Mucosa of stomach (tissue), 1 donor: ENCODE measurements around the gene LRRC36.
"Not testable (repeated sequence)": the region's sequence is repeated elsewhere in the genome, so short reads cannot be mapped to it uniquely, and the experiment has no call there.

Experiments
- H3K27me3 ChIP-seq: one replicate; pipeline ENCODE4 v1.7.0; 2013; ENCODE audit warnings: mild to moderate bottlenecking, low read length; ENCODE audit not compliant: control insufficient read depth, insufficient read depth
- H3K36me3 ChIP-seq: one replicate; pipeline ENCODE4 v1.7.0; 2013; ENCODE audit warnings: low read length; ENCODE audit not compliant: control insufficient read depth, insufficient read depth
- H3K4me1 ChIP-seq: one replicate; pipeline ENCODE4 v1.7.0; 2013; ENCODE audit warnings: mild to moderate bottlenecking, low read length; ENCODE audit not compliant: control insufficient read depth, insufficient read depth
- H3K4me3 ChIP-seq: one replicate; pipeline ENCODE4 v1.7.0; 2013; ENCODE audit warnings: low read length
- H3K9ac ChIP-seq: one replicate; pipeline ENCODE4 v1.7.0; 2013; ENCODE audit warnings: mild to moderate bottlenecking, low read length, moderate library complexity
- H3K9me3 ChIP-seq: one replicate; pipeline ENCODE4 v1.7.0; 2013; ENCODE audit warnings: mild to moderate bottlenecking, low read length, moderate library complexity; ENCODE audit not compliant: control insufficient read depth
- donor health status: Pancreatic carcinoma.

LRRC36 gene

GRCh38 chr16:67333315-67333714, 6.7 kb downstream of the LRRC36 start:
- H3K27me3 ChIP-seq = no peaks in the 10 kb centered on the region
- H3K9me3 ChIP-seq = no peaks in the 10 kb centered on the region
- no peaks in the 10 kb centered on the region for H3K36me3 ChIP-seq
- H3K9ac ChIP-seq = no peak overlapping the region
- H3K4me1 ChIP-seq = no peaks in the 10 kb centered on the region
- no peak overlapping the region for H3K4me3 ChIP-seq

- no peaks in the 10 kb centered on the region for H3K4me1 ChIP-seq
- no peaks in the 10 kb centered on the region for H3K9me3 ChIP-seq
- no peaks in the 10 kb centered on the region for H3K36me3 ChIP-seq
- no peaks in the 10 kb centered on the region for H3K27me3 ChIP-seq
- H3K9ac ChIP-seq = no peak overlapping the region
- no peak overlapping the region for H3K4me3 ChIP-seq
Observed at GRCh38 chr16:67336116-67336515, 9.5 kb downstream of the LRRC36 start.

GRCh38 chr16:67336648-67337047, 10.0 kb downstream of the LRRC36 start:
- no peak overlapping the region for H3K9ac ChIP-seq
- no peaks in the 10 kb centered on the region for H3K4me1 ChIP-seq
- H3K4me3 ChIP-seq = no peak overlapping the region
- H3K9me3 ChIP-seq = no peaks in the 10 kb centered on the region
- no peaks in the 10 kb centered on the region for H3K36me3 ChIP-seq
- H3K27me3 ChIP-seq = no peaks in the 10 kb centered on the region

- Histone ChIP-seq H3K9ac (no peak overlapping the region), H3K9me3 (no peaks in the 10 kb centered on the region), H3K36me3 (no peaks in the 10 kb centered on the region), H3K4me3 (no peak overlapping the region), H3K27me3 (no peaks in the 10 kb centered on the region), H3K4me1 (no peaks in the 10 kb centered on the region)
Observed at GRCh38 chr16:67339453-67339852, 12.8 kb downstream of the LRRC36 start.

- H3K36me3 ChIP-seq = no peaks in the 10 kb centered on the region
- H3K4me3 ChIP-seq = no peak overlapping the region
- no peaks in the 10 kb centered on the region for H3K27me3 ChIP-seq
- H3K4me1 ChIP-seq = peaks cover 7% of the 10 kb centered on the region
- H3K9ac ChIP-seq = no peak overlapping the region
- no peaks in the 10 kb centered on the region for H3K9me3 ChIP-seq
Observed at GRCh38 chr16:67341250-67341649, 14.6 kb downstream of the LRRC36 start.

DNA sequence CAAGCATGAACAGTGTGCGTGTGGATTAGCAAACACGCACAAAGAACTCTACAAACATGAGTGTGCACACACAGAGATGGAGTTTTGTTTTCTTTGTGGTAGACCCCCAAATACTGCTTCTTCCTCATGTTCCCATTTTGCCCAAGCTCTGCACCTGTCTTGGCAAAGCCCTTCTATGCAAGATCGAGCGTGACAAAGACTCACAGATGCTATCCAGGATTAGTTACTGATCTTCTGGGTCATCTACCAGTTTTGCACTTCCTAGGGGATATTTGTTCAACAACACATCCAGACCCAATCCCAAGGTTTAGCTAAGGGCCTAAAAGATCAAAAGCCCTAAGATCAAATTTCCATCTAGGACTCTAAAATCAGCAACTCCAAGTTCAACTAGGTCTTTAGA, 16.0 kb downstream of the LRRC36 start:
- Histone ChIP-seq H3K9ac (no peak overlapping the region), H3K27me3 (no peaks in the 10 kb centered on the region), H3K9me3 (no peaks in the 10 kb centered on the region), H3K36me3 (no peaks in the 10 kb centered on the region), H3K4me1 (peaks cover 12% of the 10 kb centered on the region), H3K4me3 (no peak overlapping the region)

- Histone ChIP-seq H3K4me3 (no peak overlapping the region), H3K27me3 (no peaks in the 10 kb centered on the region), H3K4me1 (peaks cover 12% of the 10 kb centered on the region), H3K9ac (no peak overlapping the region), H3K9me3 (no peaks in the 10 kb centered on the region), H3K36me3 (no peaks in the 10 kb centered on the region)
Observed at GRCh38 chr16:67345401-67345800, 18.8 kb downstream of the LRRC36 start.

DNA sequence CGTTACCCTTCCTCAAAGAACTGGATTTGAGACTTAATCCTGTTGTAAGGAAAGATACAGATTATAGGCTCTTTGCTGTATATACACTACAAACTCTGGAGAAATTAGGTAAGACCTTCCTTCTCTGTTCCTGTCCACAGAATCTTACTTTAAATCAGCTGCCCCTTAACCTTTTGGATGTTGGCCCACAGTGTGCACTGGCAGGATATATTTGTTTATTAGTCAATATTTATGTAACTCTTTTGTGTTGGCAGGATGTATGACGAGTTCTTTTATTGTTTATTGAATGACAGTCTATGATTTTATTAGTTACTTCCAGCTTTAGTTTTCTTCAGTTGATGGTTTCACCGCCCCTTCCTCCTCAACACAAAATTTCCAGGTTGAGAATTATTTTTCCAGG, 19.7 kb downstream of the LRRC36 start:
- H3K36me3 ChIP-seq = no peaks in the 10 kb centered on the region
- no peaks in the 10 kb centered on the region for H3K27me3 ChIP-seq
- no peaks in the 10 kb centered on the region for H3K9me3 ChIP-seq
- no peak overlapping the region for H3K4me3 ChIP-seq
- peaks cover 12% of the 10 kb centered on the region for H3K4me1 ChIP-seq
- H3K9ac ChIP-seq = no peak overlapping the region

DNA sequence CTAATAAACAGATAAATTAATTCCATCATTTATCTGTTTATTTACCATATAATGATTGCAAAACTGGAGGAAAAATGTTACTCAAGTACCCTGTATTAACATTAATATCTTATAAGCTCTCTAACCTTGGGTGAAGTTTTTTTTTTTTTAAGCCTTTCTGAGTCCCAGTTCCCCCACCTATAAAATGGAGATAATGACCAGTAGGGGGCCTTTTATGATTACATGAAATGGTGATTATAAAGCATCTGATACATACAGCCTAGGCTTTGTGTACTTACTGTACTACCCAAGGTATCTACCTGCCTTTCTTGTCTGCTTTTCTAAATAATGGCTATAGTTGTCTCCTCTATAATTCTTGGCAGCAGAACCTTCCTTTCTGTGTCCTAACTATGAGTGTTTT, 22.6 kb downstream of the LRRC36 start:
- Histone ChIP-seq H3K4me3 (no peak overlapping the region), H3K36me3 (no peaks in the 10 kb centered on the region), H3K4me1 (peaks cover 12% of the 10 kb centered on the region), H3K9ac (no peak overlapping the region), H3K9me3 (no peaks in the 10 kb centered on the region), H3K27me3 (no peaks in the 10 kb centered on the region)

DNA sequence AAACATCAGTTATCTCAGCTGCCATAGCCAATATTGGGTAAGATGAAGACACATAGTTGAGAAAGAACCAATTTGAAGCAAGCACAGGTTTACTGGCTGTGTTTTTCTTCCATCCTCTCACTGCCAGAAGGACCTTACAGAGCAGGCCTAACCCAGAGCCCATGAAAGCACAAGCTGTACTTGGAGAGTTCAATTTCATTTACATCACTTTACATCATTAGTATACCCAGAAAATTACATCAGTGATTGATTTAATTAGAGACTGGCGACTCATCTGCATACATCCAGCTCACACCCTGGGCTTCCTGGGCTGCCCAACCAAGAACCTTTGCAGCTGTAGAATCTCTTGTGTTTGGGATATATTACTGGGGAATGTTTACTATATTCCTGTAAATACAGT, 23.7 kb downstream of the LRRC36 start:
- no peaks in the 10 kb centered on the region for H3K27me3 ChIP-seq
- no peaks in the 10 kb centered on the region for H3K36me3 ChIP-seq
- H3K9ac ChIP-seq = no peak overlapping the region
- no peak overlapping the region for H3K4me3 ChIP-seq
- peaks cover 12% of the 10 kb centered on the region for H3K4me1 ChIP-seq
- H3K9me3 ChIP-seq = no peaks in the 10 kb centered on the region

DNA sequence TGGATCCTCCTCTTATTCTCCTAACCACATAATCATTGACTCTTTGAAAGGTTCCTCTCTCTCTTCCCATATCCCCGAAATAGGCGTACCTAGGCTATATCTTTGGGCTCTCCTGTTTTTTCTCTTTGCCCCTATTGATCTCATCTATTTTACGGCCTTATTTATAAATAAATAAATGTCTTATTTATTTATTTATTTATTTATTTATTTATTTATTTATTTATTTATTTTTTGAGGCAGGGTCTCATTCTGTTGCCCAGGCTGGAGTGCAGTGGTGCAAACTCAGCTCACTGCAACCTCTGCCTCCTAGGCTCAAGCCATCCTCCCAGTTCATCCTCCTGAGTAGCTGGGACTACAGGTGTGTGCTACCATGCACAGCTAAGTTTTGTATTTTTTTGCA, 25.8 kb downstream of the LRRC36 start:
- H3K36me3 ChIP-seq, H3K9me3 ChIP-seq, H3K4me3 ChIP-seq, H3K9ac ChIP-seq, H3K27me3 ChIP-seq: not testable (repeated sequence)
- peaks cover 11% of the 10 kb centered on the region for H3K4me1 ChIP-seq

GRCh38 chr16:67356396-67356795, 29.8 kb downstream of the LRRC36 start:
- Histone ChIP-seq H3K9ac (no peak overlapping the region), H3K27me3 (no peaks in the 10 kb centered on the region), H3K36me3 (no peaks in the 10 kb centered on the region), H3K9me3 (no peaks in the 10 kb centered on the region), H3K4me1 (peaks cover 14% of the 10 kb centered on the region), H3K4me3 (no peak overlapping the region)

DNA sequence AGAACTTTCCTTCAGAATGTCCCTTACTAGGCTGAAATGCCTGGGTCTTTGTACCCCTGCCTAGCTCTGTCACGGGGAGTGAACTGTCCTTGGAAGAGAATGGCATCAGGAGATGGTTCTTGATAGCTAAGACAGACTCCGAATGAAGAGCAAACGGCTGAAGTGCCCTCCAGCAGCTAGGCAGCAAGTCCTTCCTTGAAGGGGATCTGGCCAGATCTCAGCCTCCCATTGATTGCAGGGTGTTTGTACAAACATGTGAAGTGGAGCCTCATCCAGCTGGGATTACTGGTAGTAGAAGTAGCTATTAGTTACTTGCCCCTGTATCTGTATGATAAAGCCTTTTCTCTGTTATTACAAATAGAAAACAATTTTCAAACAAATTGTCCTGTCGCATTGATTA, 30.9 kb downstream of the LRRC36 start:
- Histone ChIP-seq H3K36me3 (no peaks in the 10 kb centered on the region), H3K4me1 (peaks cover 14% of the 10 kb centered on the region), H3K27me3 (no peaks in the 10 kb centered on the region), H3K9me3 (no peaks in the 10 kb centered on the region), H3K4me3 (no peak overlapping the region), H3K9ac (no peak overlapping the region)
